Measurements from ENCODE around the gene KCTD20. TPM values are rescaled to one million over a fixed set of nuclear protein-coding genes. Genes with fewer than 3 reads are reported as not detected.
"Not testable (repeated sequence)": the region's sequence is repeated elsewhere in the genome, so short reads cannot be mapped to it uniquely, and the experiment has no call there.

Gene KCTD20
- total RNA-seq, 2 donors from 2014 or later, result 26.3 to 34.5 TPM

GRCh38 chr6:36467625-36468024 is 24.8 kb downstream of the KCTD20 start:
- TF ChIP-seq CTCF (IDR thresholded peaks at IDR 0.05), result no peak
- Histone ChIP-seq H3K27ac (no peak overlapping the region), H3K27me3 (no peaks in the 10 kb centered on the region), H3K9me3 (no peaks in the 10 kb centered on the region), H3K36me3 (peaks cover 15% of the 10 kb centered on the region), H3K4me1 (peaks cover 0 to 17% of the 10 kb centered on the region in 2 donors), H3K4me3 (no peak overlapping the region)
- DNase-seq (ENCODE audit: low spot score), result no peak

- Histone ChIP-seq H3K4me3 (no peak overlapping the region), H3K9me3 (no peaks in the 10 kb centered on the region), H3K36me3 (peaks cover 24% of the 10 kb centered on the region), H3K27me3 (no peaks in the 10 kb centered on the region), H3K4me1 (peaks cover 0 to 3% of the 10 kb centered on the region in 2 donors), H3K27ac (no peak overlapping the region)
- no peak for TF ChIP-seq CTCF (IDR thresholded peaks at IDR 0.05)
- no peak for DNase-seq (ENCODE audit: low spot score)
Observed at GRCh38 chr6:36469148-36469661, 26.4 kb downstream of the KCTD20 start.

GRCh38 chr6:36469946-36470345 is 27.1 kb downstream of the KCTD20 start:
- no peaks in the 10 kb centered on the region for H3K9me3 ChIP-seq
- no peak overlapping the region for H3K4me3 ChIP-seq
- no peaks in the 10 kb centered on the region for H3K27me3 ChIP-seq
- H3K27ac ChIP-seq, result no peak overlapping the region
- no peaks in the 10 kb centered on the region for H3K4me1 ChIP-seq
- peaks cover 28% of the 10 kb centered on the region for H3K36me3 ChIP-seq
- no peak for DNase-seq (ENCODE audit: low spot score)
- no peak for TF ChIP-seq CTCF (IDR thresholded peaks at IDR 0.05)

- no peaks in the 10 kb centered on the region for H3K4me1 ChIP-seq
- H3K27me3 ChIP-seq, result no peaks in the 10 kb centered on the region
- H3K4me3 ChIP-seq, result no peak overlapping the region
- no peak for DNase-seq (ENCODE audit: low spot score)
- no peak for TF ChIP-seq CTCF (IDR thresholded peaks at IDR 0.05)
- no peaks in the 10 kb centered on the region for H3K9me3 ChIP-seq
- no peak overlapping the region for H3K27ac ChIP-seq
- peaks cover 38% of the 10 kb centered on the region for H3K36me3 ChIP-seq
Observed at GRCh38 chr6:36478051-36478526, 35.3 kb downstream of the KCTD20 start.

- Histone ChIP-seq H3K36me3 (peaks cover 32% of the 10 kb centered on the region), H3K9me3 (no peaks in the 10 kb centered on the region)
Observed at GRCh38 chr6:36479256-36479655, 36.5 kb downstream of the KCTD20 start.

GRCh38 chr6:36483326-36483725 is 40.5 kb downstream of the KCTD20 start:
- not testable (repeated sequence) for H3K4me1 ChIP-seq; H3K27me3 ChIP-seq; DNase-seq (ENCODE audit: low spot score); H3K27ac ChIP-seq; H3K4me3 ChIP-seq; H3K9me3 ChIP-seq
- H3K36me3 ChIP-seq, result peaks cover 42% of the 10 kb centered on the region

More at GRCh38 chr6:36479256-36479655, 36.5 kb downstream of the KCTD20 start:
- TF ChIP-seq CTCF (IDR thresholded peaks at IDR 0.05), result no peak
- Histone ChIP-seq H3K27me3 (no peaks in the 10 kb centered on the region), H3K27ac (no peak overlapping the region), H3K4me3 (no peak overlapping the region), H3K4me1 (no peaks in the 10 kb centered on the region)
- DNase-seq (ENCODE audit: low spot score), result no peak

Measured in right atrium auricular region (tissue), 2 donors.